GM12878 (cell line): ENCODE results near the gene SETDB1. TPM values are rescaled to one million over a fixed set of nuclear protein-coding genes. Genes with fewer than 3 reads are reported as not detected.

Experiments used
- ATAC-seq: fragments of 200-7000 bp; cut with Tn5 transposase; 3 replicates; pipeline ENCODE4 v1.9.1; 2020; ENCODE audit warnings: mild to moderate bottlenecking, moderate library complexity
- BruUV-seq: library from RNA; stranded (reverse); fragments of 400-500 nt; replicated peaks from 2 replicates; lab custom pipeline; 2021; lab: Mats Ljungman, UMichigan
- CTCF ChIA-PET: fragments of 300-600 bp; sonication (Branson Sonifier 250); formaldehyde crosslinking; extraction: SDS; loops from one replicate; lab custom pipeline; 2021; ENCODE audit warnings: inconsistent platforms; lab: Yijun Ruan, JAX
- POLR2A ChIA-PET: fragments of 350-600 bp; formaldehyde crosslinking; extraction: SDS; loops from one replicate; lab custom pipeline; 2021; ENCODE audit warnings: inconsistent platforms; lab: Charles Lee
- RAD21 ChIA-PET: fragments of 300-600 bp; sonication (Branson Sonifier 250); formaldehyde crosslinking; loops from one replicate; lab custom pipeline; 2023; ENCODE audit warnings: antibody characterized with exemption; ENCODE audit not compliant: unreplicated experiment; lab: Charles Lee
- SMC1A ChIA-PET: fragments of 300-600 bp; sonication (Branson Sonifier 250); formaldehyde crosslinking; loops from one replicate; lab custom pipeline; 2023; ENCODE audit not compliant: unreplicated experiment, uncharacterized antibody; lab: Charles Lee
- DNase-seq: peaks from one replicate; pipeline ENCODE4 v3.0.0-alpha.2; 2011; ENCODE audit warnings: low read depth, low spot score
- FAIRE-seq: peaks from 3 replicates; lab custom pipeline; 2011; peaks lifted over from hg19 to GRCh38; lab: Jason Lieb, UNC
- H2AFZ ChIP-seq: 2 replicates; pipeline ENCODE4 v1.6.0; 2011; ENCODE audit warnings: low read depth, low read length, control low read depth; ENCODE audit not compliant: control insufficient read depth
- H3K27ac ChIP-seq: 2 replicates; pipeline ENCODE4 v1.5.1; 2011; ENCODE audit warnings: control low read depth; ENCODE audit not compliant: control insufficient read depth, insufficient read depth
- H3K27me3 ChIP-seq, 2 experiments: replicated peaks in 1 of 2; 2 replicates each; pipeline versions ENCODE4 v1.6.0 to v1.6.1; 2011; ENCODE audit warnings: low read length in 1 of 2; ENCODE audit not compliant: control insufficient read depth in 2 of 2, insufficient read depth in 2 of 2
- H3K36me3 ChIP-seq, 2 experiments: 2 replicates each; pipeline ENCODE4 v1.5.1; 2011; ENCODE audit warnings: low read length in 1 of 2; ENCODE audit not compliant: control insufficient read depth in 2 of 2, insufficient read depth in 2 of 2
- H3K4me1 ChIP-seq: 2 replicates; pipeline ENCODE4 v1.6.1; 2011; ENCODE audit warnings: mild to moderate bottlenecking, low read length, moderate library complexity, mixed read lengths; ENCODE audit not compliant: control insufficient read depth, insufficient read depth
- H3K4me2 ChIP-seq: 2 replicates; pipeline ENCODE4 v1.6.0; 2011; ENCODE audit warnings: control low read depth; ENCODE audit not compliant: control insufficient read depth, insufficient read depth
- H3K4me3 ChIP-seq: fragments of 200-600 bp; sonication (generic); 2 replicates; pipeline ENCODE4 v1.5.1; 2016
- H3K79me2 ChIP-seq: 2 replicates; pipeline ENCODE4 v1.6.0; 2011; ENCODE audit warnings: low read length; ENCODE audit not compliant: control insufficient read depth, insufficient read depth
- H3K9ac ChIP-seq: 2 replicates; pipeline ENCODE4 v1.8.0; 2011; ENCODE audit warnings: low read length, control low read depth, mixed read lengths; ENCODE audit not compliant: control insufficient read depth, insufficient read depth
- H3K9me3 ChIP-seq: replicated peaks from 3 replicates; pipeline ENCODE4 v1.5.1; 2011; ENCODE audit warnings: mild to moderate bottlenecking, low read length; ENCODE audit not compliant: control insufficient read depth, insufficient read depth
- H4K20me1 ChIP-seq: 2 replicates; pipeline ENCODE4 v1.6.0; 2011; ENCODE audit not compliant: control insufficient read depth, insufficient read depth
- E2F4 ChIP-seq: IDR thresholded peaks from 2 replicates; pipeline ENCODE4 v1.6.1; 2012; ENCODE audit warnings: low read depth, low read length, improper control_type of control experiment
- EED ChIP-seq: sonication (generic); IDR thresholded peaks from 2 replicates; pipeline ENCODE4 v1.6.1; 2016; ENCODE audit warnings: antibody characterized with exemption, low read depth
- ELK1 ChIP-seq: IDR thresholded peaks from 2 replicates; pipeline ENCODE4 v1.6.1; 2012; ENCODE audit warnings: low read depth, low read length, improper control_type of control experiment
- HDAC6 ChIP-seq: fragments of 200-600 bp; sonication (generic); IDR thresholded peaks from one replicate; pipeline ENCODE4 v1.8.0; 2017; ENCODE audit warnings: antibody characterized with exemption; ENCODE audit not compliant: unreplicated experiment
- HSF1 ChIP-seq: fragments of 150-350 bp; IDR thresholded peaks from 2 replicates; pipeline ENCODE4 v1.6.1; 2014; ENCODE audit warnings: mild to moderate bottlenecking, low read depth, low read length
- NR2C1 ChIP-seq: fragments of 450-650 bp; IDR thresholded peaks from 2 replicates; pipeline ENCODE4 v1.6.1; 2017; ENCODE audit warnings: antibody characterized with exemption, mild to moderate bottlenecking, moderate library complexity
- RAD51 ChIP-seq: fragments of 450-650 bp; IDR thresholded peaks from 2 replicates; pipeline ENCODE4 v1.6.1; 2016; ENCODE audit warnings: moderate library complexity, mild to moderate bottlenecking, inconsistent platforms
- RUNX3 ChIP-seq: IDR thresholded peaks from 2 replicates; pipeline ENCODE4 v1.6.1; 2012; ENCODE audit warnings: low read length, inconsistent platforms
- WRNIP1 ChIP-seq: IDR thresholded peaks from 2 replicates; pipeline ENCODE4 v1.6.1; 2011; ENCODE audit warnings: low read depth, low read length, improper control_type of control experiment, borderline replicate concordance
- ZBTB40 ChIP-seq: fragments of 450-650 bp; IDR thresholded peaks from 2 replicates; pipeline ENCODE4 v1.6.1; 2016; ENCODE audit warnings: mild to moderate bottlenecking, moderate library complexity, borderline replicate concordance
- ZNF592 ChIP-seq: fragments of 450-650 bp; IDR thresholded peaks from 2 replicates; pipeline ENCODE4 v1.6.1; 2017; ENCODE audit warnings: mild to moderate bottlenecking, moderate library complexity
- WGBS: methylation state at CpG from one replicate; pipeline ENCODE4 v1.1.6; 2016; ENCODE audit warnings: low lambda C conversion rate; ENCODE audit not compliant: insufficient replicate concordance, insufficient coverage; ENCODE audit errors: missing lambda C conversion rate; 5-methylcytosine and 5-hydroxymethylcytosine counted together
- in situ Hi-C: fragments of 300-500 bp; cut with MboI; formaldehyde crosslinking; loops from 9 replicates; pipeline ENCODE4 v1.14.3; 2018; ENCODE audit warnings: mixed read lengths
- intact Hi-C: fragments of 100-400 bp; cut with micrococcal nuclease; formaldehyde crosslinking; loops from one replicate; pipeline ENCODE4 v1.14.2; 2022; ENCODE audit not compliant: unreplicated experiment
- polyA plus RNA-seq, 11 experiments: library from polyadenylated mRNA; depleted of rRNA in 4 of 11; unstranded in 6 of 11; stranded (reverse) in 5 of 11; fragments of >200 nt; fragmentation: Nextera tagmentation in 4 of 11; fragmentation: Illumina TruSeq in 1 of 11; extraction: Ambion mirVana in 4 of 11; extraction: Trizol in 1 of 11; gene quantifications; 1 replicate in 1 of 11; 2 replicates in 10 of 11; pipeline versions ENCODE4 v1.2.1 to v1.2.3, GENCODE V29; 2011 to 2016; ENCODE audit warnings: inconsistent platforms in 2 of 11, missing spikeins in 2 of 11, low read depth in 1 of 11
- total RNA-seq, 4 experiments: library from RNA; depleted of rRNA in 3 of 4; stranded (reverse); fragments of >200 nt in 3 of 4; fragmentation: Illumina TruSeq in 1 of 4; extraction: Trizol in 1 of 4; gene quantifications; 2 replicates each; pipeline versions ENCODE4 v1.2.1 to v1.2.3, GENCODE V29; 2013 to 2021

The SETDB1 gene
- total and polyA plus RNA-seq, 10 of the 15 experiments (the other 5 are each of a cell fraction or from before 2014, with no cell fraction given) = 14.3 to 56.7 (median 35.7) TPM

GRCh38 chr1:150972417-150972940, 46.3 kb downstream of the SETDB1 start:
- Histone ChIP-seq H3K4me3 (peak overlapping the region; percentile 87; the same call in 1 of the 2 replicates), H3K27ac (no peak overlapping the region), H4K20me1 (no peaks in the 10 kb centered on the region), H3K36me3 (peaks cover 2 to 6% of the 10 kb centered on the region in 2 experiments; a peak in 3 of 4 replicates), H3K4me2 (peak overlapping the region; percentile 77), H3K9me3 (no peaks in the 10 kb centered on the region), H3K4me1 (peaks cover 7% of the 10 kb centered on the region; the same call in 1 of the 2 replicates), H2AFZ (no peak overlapping the region), H3K27me3 (no peaks in the 10 kb centered on the region; a peak in 2 of 4 replicates), H3K9ac (peak overlapping the region; percentile 85), H3K79me2 (peaks cover 39% of the 10 kb centered on the region)
- FAIRE-seq = no peak
- no peak for ATAC-seq
- in situ Hi-C loops (no loop called here), intact Hi-C loops (loop anchor here (10.0 kb wide), 2 partner anchors 208 to 348 kb away; partner anchors contain the start of genes CTSS and ENSA)
- ChIA-PET CTCF (interaction anchor here (2.4 kb wide), 1 partner anchor 8 kb away, joined by 8 read pairs; no protein-coding TSS in a partner anchor), RAD21 (no interaction called here), POLR2A (no interaction called here), SMC1A (interaction anchor here (0.6 kb wide), 1 partner anchor 185 kb away, joined by 3 read pairs; no protein-coding TSS in a partner anchor)
- 90% methylated on average over 4 of the region's 4 CpGs for WGBS
- BruUV-seq = TSS peak; percentile 43
- DNase-seq = no peak
- TF ChIP-seq HDAC6 (no peak), RAD51 (no peak), ZBTB40 (no peak), WRNIP1 (no peak), HSF1 (no peak), EED (no peak), RUNX3 (no peak), NR2C1 (no peak), E2F4 (no peak), ZNF592 (no peak), ELK1 (no peak)
